Sigmoid colon (tissue), 7 donors: ENCODE data around the gene DAP3. TPM values are rescaled to one million over a fixed set of nuclear protein-coding genes. Genes with fewer than 3 reads are reported as not detected.
A peak's percentile ranks its signal among the peaks of the same experiment; 100 is the strongest.
"Not testable (repeated sequence)": the region's sequence is repeated elsewhere in the genome, so short reads cannot be mapped to it uniquely, and the experiment has no call there.

Experiments used
- DNase-seq: peaks from one replicate; pipeline ENCODE4 v3.0.0-alpha.2; 2019
- H3K27ac ChIP-seq, 4 donors: fragments of 200-600 bp; sonication (generic); one replicate each; pipeline ENCODE4 v1.5.1; 2016 to 2019; ENCODE audit warnings: mild to moderate bottlenecking in 1 of 4
- H3K27me3 ChIP-seq, 3 donors: fragments of 200-600 bp; sonication (generic); one replicate each; pipeline ENCODE4 v1.5.1; 2019; ENCODE audit warnings: mild to moderate bottlenecking in 1 of 3
- H3K36me3 ChIP-seq, 4 donors: fragments of 200-600 bp; sonication (generic); one replicate each; pipeline ENCODE4 v1.5.1; 2016 to 2019
- H3K4me1 ChIP-seq, 4 donors: fragments of 200-600 bp; sonication (generic); one replicate each; pipeline ENCODE4 v1.5.1; 2017 to 2019
- H3K4me3 ChIP-seq, 4 donors: fragments of 200-600 bp; sonication (generic); one replicate each; pipeline ENCODE4 v1.5.1; 2017 to 2019; ENCODE audit warnings: mild to moderate bottlenecking in 2 of 4, moderate library complexity in 1 of 4
- H3K9me3 ChIP-seq, 4 donors: fragments of 200-600 bp in 3 of 4; sonication (generic) in 3 of 4; one replicate each; pipeline versions ENCODE4 v1.5.1 to v1.6.1; 2013 to 2019
- EP300 ChIP-seq, 4 donors: sonication (generic); formaldehyde crosslinking; IDR thresholded peaks; one replicate each; pipeline ENCODE4 v1.6.1; 2017; ENCODE audit warnings: antibody characterized with exemption in 4 of 4
- POLR2A ChIP-seq, 2 donors: fragments of 450-650 bp; IDR thresholded peaks; one replicate each; pipeline ENCODE4 v1.6.1; 2016; ENCODE audit warnings: antibody characterized with exemption in 2 of 2, mild to moderate bottlenecking in 2 of 2, moderate library complexity in 2 of 2
- POLR2AphosphoS5 ChIP-seq, 4 donors: sonication (generic); formaldehyde crosslinking; IDR thresholded peaks; one replicate each; pipeline ENCODE4 v1.6.1; 2017; ENCODE audit warnings: antibody characterized with exemption in 4 of 4
- WGBS, 2 donors: extraction: QIAGEN DNeasy Blood & Tissue Kit; methylation state at CpG; one replicate each; pipeline ENCODE4 v1.1.7; 2013; 5-methylcytosine and 5-hydroxymethylcytosine counted together
- intact Hi-C: fragments of 100-400 bp; cut with DNase I; formaldehyde crosslinking; loops from one replicate; pipeline ENCODE4 v1.15.1; 2023
- polyA plus RNA-seq, 3 donors: library from polyadenylated mRNA; stranded (reverse); fragments of 200-250 nt; gene quantifications; one replicate each; pipeline ENCODE4 v1.2.3, GENCODE V29; 2013
- total RNA-seq, 4 donors: library from RNA; depleted of rRNA; stranded (reverse); fragments of >200 nt; gene quantifications; one replicate each; pipeline ENCODE4 v1.1.0, GENCODE V29; 2016
- TF ChIP-seq, protein P1 (sequence below), 4 experiments: fragments of 450-650 bp in 3 of 4; fragments of 200-600 bp in 1 of 4; IDR thresholded peaks; one replicate each; pipeline ENCODE4 v1.5.1; 2016 to 2019; ENCODE audit warnings: antibody characterized with exemption in 4 of 4, mild to moderate bottlenecking in 3 of 4, moderate library complexity in 2 of 4
- donor health status: healthy with polysubstance abuse.
- donor health status: Bipolar disorder and iron deficiency.
- donor health status: healthy.

Gene DAP3
- total and polyA plus RNA-seq, 7 donors, result 60.3 to 180 (median 96.7) TPM

DNA sequence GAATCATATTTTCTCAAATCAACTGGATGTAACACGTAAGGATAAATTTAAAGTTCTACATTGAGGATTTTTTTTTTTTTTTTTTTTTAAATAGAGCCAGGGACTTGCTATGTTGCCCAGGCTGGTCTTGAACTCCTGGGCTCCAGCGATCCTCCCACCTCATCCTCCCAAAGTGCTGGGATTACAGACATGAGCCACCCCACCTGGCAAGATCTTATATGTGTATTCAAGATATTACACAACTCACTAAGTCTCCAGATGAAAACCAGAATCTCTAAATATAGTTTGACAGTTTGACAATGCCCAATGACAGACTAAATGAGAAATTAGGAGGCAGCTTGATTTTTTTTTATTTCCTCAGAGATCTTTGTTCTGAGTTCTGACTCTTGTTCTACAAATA lies 7.1 kb upstream of the DAP3 start:
- peaks cover 0 to 53% (median 43%) of the 10 kb centered on the region in 4 donors for H3K4me1 ChIP-seq
- TF ChIP-seq POLR2A (IDR thresholded peaks at IDR 0.05), result no peak
- peak in 2 of 4 donors; percentile 14 to 35 for TF ChIP-seq POLR2AphosphoS5 (IDR thresholded peaks at IDR 0.05)
- H3K9me3 ChIP-seq, result no peaks in the 10 kb centered on the region
- no peak overlapping the region for H3K4me3 ChIP-seq
- no peak for DNase-seq
- H3K27ac ChIP-seq, result peak overlapping the region in 1 of 4 donors; percentile 1
- H3K36me3 ChIP-seq, result peaks cover 2 to 34% (median 25%) of the 10 kb centered on the region in 4 donors
- WGBS, 2 donors, result 95 to 99% methylated on average over 2 of the region's 2 CpGs
- intact Hi-C loops, result no loop called here
- H3K27me3 ChIP-seq, result no peaks in the 10 kb centered on the region

DNA sequence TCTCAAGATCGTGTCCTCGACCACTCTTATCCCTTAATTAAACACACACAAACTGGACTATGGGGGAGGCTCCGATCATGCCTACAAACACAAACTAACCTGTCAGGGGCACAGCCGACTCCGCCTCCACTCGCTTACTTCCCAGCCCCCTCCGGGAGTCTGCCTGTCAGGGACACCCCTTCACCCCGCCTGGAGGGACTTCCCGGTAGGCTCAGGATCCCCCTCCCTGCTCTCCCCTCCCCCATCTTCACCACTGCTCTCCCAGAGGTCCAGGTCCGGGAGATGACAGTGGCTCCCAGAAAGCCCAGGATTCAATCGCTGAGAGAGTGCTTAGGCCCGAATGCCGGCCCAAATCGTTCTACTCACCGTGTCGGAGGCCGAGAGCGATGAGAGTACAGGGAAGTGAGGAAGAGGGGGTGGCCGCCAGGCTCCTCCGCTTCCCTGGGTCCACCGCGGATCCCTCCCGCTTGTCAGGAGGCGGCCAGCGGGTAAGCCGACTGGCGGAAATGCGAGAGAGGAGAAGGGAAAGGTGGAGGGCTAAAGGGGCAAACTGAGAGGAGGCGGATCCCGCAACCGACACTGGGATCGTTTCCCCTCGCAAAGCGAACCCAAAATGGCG lies 1.1 kb upstream of the DAP3 start:
- H3K9me3 ChIP-seq, H3K36me3 ChIP-seq, DNase-seq, H3K27me3 ChIP-seq: not testable (repeated sequence)
- Histone ChIP-seq H3K4me1 (peaks cover 0 to 58% (median 46%) of the 10 kb centered on the region in 4 donors), H3K27ac (peak overlapping the region; percentile 95 to 99 (median 96)), H3K4me3 (peak overlapping the region; percentile 88 to 100 (median 96))
- intact Hi-C loops, result loop anchor here (2.0 kb wide), 1 partner anchor 57 kb away; no protein-coding TSS in a partner anchor
- WGBS, 2 donors, result 0 to 1% methylated on average over 28 of the region's 35 CpGs

- Histone ChIP-seq H3K4me3 (peak within 1 kb of the TSS; percentile 88 to 100 (median 96)), H3K4me1 (peaks cover 0 to 52% (median 44%) of the 10 kb centered on the region in 4 donors), H3K27me3 (no peaks in the 10 kb centered on the region), H3K27ac (peak within 1 kb of the TSS; percentile 95 to 99 (median 96)), H3K36me3 (peaks cover 0 to 9% (median 0%) of the 10 kb centered on the region in 4 donors), H3K9me3 (no peaks in the 10 kb centered on the region)
- intact Hi-C loops, result loop anchor here (2.0 kb wide), 1 partner anchor 56 kb away; no protein-coding TSS in a partner anchor
- WGBS, 2 donors, result 0% methylated on average over 81 of the region's 81 CpGs
- DNase-seq, result peak; percentile 96
- TF ChIP-seq POLR2A (IDR thresholded peaks at IDR 0.05) (peak; percentile 82 to 88), POLR2AphosphoS5 (IDR thresholded peaks at IDR 0.05) (peak; percentile 93 to 95 (median 94)), EP300 (IDR thresholded peaks at IDR 0.05) (no peak)
- TF ChIP-seq, protein P1, sequence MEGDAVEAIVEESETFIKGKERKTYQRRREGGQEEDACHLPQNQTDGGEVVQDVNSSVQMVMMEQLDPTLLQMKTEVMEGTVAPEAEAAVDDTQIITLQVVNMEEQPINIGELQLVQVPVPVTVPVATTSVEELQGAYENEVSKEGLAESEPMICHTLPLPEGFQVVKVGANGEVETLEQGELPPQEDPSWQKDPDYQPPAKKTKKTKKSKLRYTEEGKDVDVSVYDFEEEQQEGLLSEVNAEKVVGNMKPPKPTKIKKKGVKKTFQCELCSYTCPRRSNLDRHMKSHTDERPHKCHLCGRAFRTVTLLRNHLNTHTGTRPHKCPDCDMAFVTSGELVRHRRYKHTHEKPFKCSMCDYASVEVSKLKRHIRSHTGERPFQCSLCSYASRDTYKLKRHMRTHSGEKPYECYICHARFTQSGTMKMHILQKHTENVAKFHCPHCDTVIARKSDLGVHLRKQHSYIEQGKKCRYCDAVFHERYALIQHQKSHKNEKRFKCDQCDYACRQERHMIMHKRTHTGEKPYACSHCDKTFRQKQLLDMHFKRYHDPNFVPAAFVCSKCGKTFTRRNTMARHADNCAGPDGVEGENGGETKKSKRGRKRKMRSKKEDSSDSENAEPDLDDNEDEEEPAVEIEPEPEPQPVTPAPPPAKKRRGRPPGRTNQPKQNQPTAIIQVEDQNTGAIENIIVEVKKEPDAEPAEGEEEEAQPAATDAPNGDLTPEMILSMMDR (IDR thresholded peaks at IDR 0.05), result peak in 1 of 4 experiments; percentile 45
These were observed 389 bp upstream of the DAP3 start, which contains the start of gene YY1AP1 for GRCh38 chr1:155688324-155689080. Gene YY1AP1, minus strand, starts transcription at chr1:155688774. Its CDS starts 8,338 bp downstream, at chr1:155680436.

DNA sequence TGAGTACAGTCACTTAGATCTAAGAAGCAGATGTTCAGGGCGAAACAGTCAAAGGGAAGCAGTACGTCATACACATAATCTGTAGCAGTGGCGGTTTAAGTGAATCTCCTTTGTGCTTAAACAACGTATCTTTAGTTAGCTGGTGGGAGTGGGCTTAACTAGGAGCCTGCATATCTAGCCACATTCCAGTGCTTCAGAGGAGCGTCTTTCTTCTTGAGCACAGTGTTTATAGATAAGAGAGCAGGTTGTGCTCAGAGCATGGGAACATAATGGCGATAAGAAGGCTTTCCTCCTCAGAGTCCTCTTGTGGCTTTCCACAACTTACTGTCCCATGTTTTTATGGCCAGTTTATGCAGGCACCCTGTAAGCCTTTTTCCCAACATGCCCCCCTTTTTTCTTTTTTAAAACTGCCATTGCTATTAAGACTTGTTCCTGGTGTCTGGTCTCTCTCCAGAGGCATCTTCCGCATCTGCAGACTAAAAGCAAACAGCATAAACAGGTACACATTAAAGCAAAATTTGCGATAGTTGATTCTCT lies 3.2 kb downstream of the DAP3 start:
- H3K36me3 ChIP-seq, result peaks cover 0 to 9% (median 0%) of the 10 kb centered on the region in 4 donors
- intact Hi-C loops, result loop anchor here (10.0 kb wide), 1 partner anchor 163 kb away; the partner anchor contains the start of genes GON4L and SYT11
- no peak for DNase-seq
- H3K9me3 ChIP-seq, result no peaks in the 10 kb centered on the region
- no peak overlapping the region for H3K4me3 ChIP-seq
- TF ChIP-seq POLR2A (IDR thresholded peaks at IDR 0.05) (no peak), EP300 (IDR thresholded peaks at IDR 0.05) (no peak), POLR2AphosphoS5 (IDR thresholded peaks at IDR 0.05) (no peak)
- TF ChIP-seq, protein P1 (IDR thresholded peaks at IDR 0.05), result no peak
- H3K27ac ChIP-seq, result no peak overlapping the region
- 96 to 98% methylated on average over 8 of the region's 8 CpGs for WGBS, 2 donors
- no peaks in the 10 kb centered on the region for H3K27me3 ChIP-seq
- H3K4me1 ChIP-seq, result peaks cover 0 to 27% (median 19%) of the 10 kb centered on the region in 4 donors

DNA sequence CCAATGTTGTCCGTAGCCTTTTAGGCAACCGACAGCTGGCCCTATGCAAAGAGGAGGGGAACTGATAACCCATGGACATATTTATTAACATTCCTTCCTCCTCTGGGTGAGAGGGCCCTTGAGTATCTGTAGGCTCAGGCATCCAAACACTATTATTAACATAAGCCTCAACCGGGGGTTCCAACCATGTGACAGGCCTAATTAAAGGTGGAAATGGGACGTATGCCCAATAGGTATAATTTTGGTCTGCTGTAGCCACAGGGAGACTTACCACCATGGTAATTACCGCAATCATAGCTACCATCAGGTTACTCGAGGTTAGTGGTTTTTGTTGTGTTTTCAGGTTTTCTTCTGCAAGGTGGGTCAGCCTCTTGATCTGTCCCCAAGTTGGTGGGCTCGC lies 5.3 kb downstream of the DAP3 start:
- no peak overlapping the region for H3K4me3 ChIP-seq
- H3K36me3 ChIP-seq, result peaks cover 0 to 9% (median 0%) of the 10 kb centered on the region in 4 donors
- WGBS, 2 donors, result 92% methylated on average over 7 of the region's 7 CpGs
- no peaks in the 10 kb centered on the region for H3K9me3 ChIP-seq
- peaks cover 0 to 27% (median 19%) of the 10 kb centered on the region in 4 donors for H3K4me1 ChIP-seq
- TF ChIP-seq POLR2A (IDR thresholded peaks at IDR 0.05) (no peak), POLR2AphosphoS5 (IDR thresholded peaks at IDR 0.05) (no peak), EP300 (IDR thresholded peaks at IDR 0.05) (no peak)
- TF ChIP-seq, protein P1 (IDR thresholded peaks at IDR 0.05), result no peak
- no peaks in the 10 kb centered on the region for H3K27me3 ChIP-seq
- no peak overlapping the region for H3K27ac ChIP-seq
- intact Hi-C loops, result loop anchor here (10.0 kb wide), 1 partner anchor 161 kb away; the partner anchor contains the start of genes GON4L and SYT11
- no peak for DNase-seq
